Left ventricle myocardium inferior (tissue), 1 donor: ENCODE results near the gene RGL4. TPM values are rescaled to one million over a fixed set of nuclear protein-coding genes. Genes with fewer than 3 reads are reported as not detected.

Experiments
- DNase-seq: peaks from one replicate; pipeline ENCODE4 v3.0.0-alpha.2; 2020
- H3K27ac ChIP-seq: fragments of 200-600 bp; replicated peaks from 2 replicates; pipeline ENCODE4 v1.8.0; 2021
- H3K27me3 ChIP-seq: fragments of 200-600 bp; 2 replicates; pipeline ENCODE4 v1.8.0; 2021; ENCODE audit warnings: low read depth
- H3K36me3 ChIP-seq: fragments of 200-600 bp; 2 replicates; pipeline ENCODE4 v1.8.0; 2021
- H3K4me1 ChIP-seq: fragments of 200-600 bp; 2 replicates; pipeline ENCODE4 v1.8.0; 2021
- H3K4me3 ChIP-seq: fragments of 200-600 bp; 2 replicates; pipeline ENCODE4 v1.8.0; 2021; ENCODE audit warnings: mild to moderate bottlenecking, moderate library complexity
- H3K9me3 ChIP-seq: fragments of 200-600 bp; replicated peaks from 2 replicates; pipeline ENCODE4 v1.8.0; 2021
- CTCF ChIP-seq: fragments of 200-600 bp; IDR thresholded peaks from 2 replicates; pipeline ENCODE4 v1.8.0; 2021; ENCODE audit warnings: antibody characterized with exemption, mild to moderate bottlenecking, borderline replicate concordance
- intact Hi-C: fragments of 100-400 bp; cut with micrococcal nuclease; formaldehyde crosslinking; loops from one replicate; pipeline ENCODE4 v1.11.0; 2022
- total RNA-seq: library from RNA; stranded (reverse); fragmentation: NEBNext Ultra II Directional; extraction: Animal tissue kit (Norgen Biotek cat#: 25700); gene quantifications from one replicate; pipeline ENCODE4 v1.2.1, GENCODE V29; 2021
- donor health status: DM: no; HTN: yes; CAD: no; lungs with severe emphysema.

RGL4 gene
- total RNA-seq, 1 donor from 2014 or later = not detected

GRCh38 chr22:23688571-23688970 lies 2.2 kb upstream of the RGL4 start:
- H3K27me3 ChIP-seq = no peaks in the 10 kb centered on the region
- peaks cover 7% of the 10 kb centered on the region for H3K36me3 ChIP-seq
- H3K27ac ChIP-seq = no peak overlapping the region
- peaks cover 24% of the 10 kb centered on the region for H3K4me1 ChIP-seq
- DNase-seq = no peak
- intact Hi-C loops = no loop called here
- no peaks in the 10 kb centered on the region for H3K9me3 ChIP-seq
- no peak overlapping the region for H3K4me3 ChIP-seq
- TF ChIP-seq CTCF = no peak

GRCh38 chr22:23689414-23689813 lies 1.4 kb upstream of the RGL4 start:
- Histone ChIP-seq H3K27me3 (no peaks in the 10 kb centered on the region), H3K36me3 (peaks cover 15% of the 10 kb centered on the region)

GRCh38 chr22:23691748-23692423 lies 1.1 kb downstream of the RGL4 start:
- H3K9me3 ChIP-seq = no peaks in the 10 kb centered on the region
- no peak overlapping the region for H3K4me3 ChIP-seq
- no peak for DNase-seq
- intact Hi-C loops = no loop called here
- no peaks in the 10 kb centered on the region for H3K27me3 ChIP-seq
- H3K27ac ChIP-seq = no peak overlapping the region
- peaks cover 2% of the 10 kb centered on the region for H3K4me1 ChIP-seq
- peaks cover 24% of the 10 kb centered on the region for H3K36me3 ChIP-seq
- TF ChIP-seq CTCF = no peak

More at GRCh38 chr22:23689414-23689813, 1.4 kb upstream of the RGL4 start:
- DNase-seq = no peak
- H3K4me3 ChIP-seq = no peak overlapping the region
- TF ChIP-seq CTCF = no peak
- peaks cover 24% of the 10 kb centered on the region for H3K4me1 ChIP-seq
- intact Hi-C loops = no loop called here
- H3K27ac ChIP-seq = no peak overlapping the region
- no peaks in the 10 kb centered on the region for H3K9me3 ChIP-seq

- DNase-seq = no peak
- H3K36me3 ChIP-seq = peaks cover 24% of the 10 kb centered on the region
- no peaks in the 10 kb centered on the region for H3K4me1 ChIP-seq
- H3K27me3 ChIP-seq = no peaks in the 10 kb centered on the region
- no peak overlapping the region for H3K27ac ChIP-seq
- no peak overlapping the region for H3K4me3 ChIP-seq
- no peak for TF ChIP-seq CTCF
- intact Hi-C loops = no loop called here
- H3K9me3 ChIP-seq = no peaks in the 10 kb centered on the region
Measured at GRCh38 chr22:23692598-23693291, 1.9 kb downstream of the RGL4 start.

- Histone ChIP-seq H3K4me3 (no peak overlapping the region), H3K36me3 (peaks cover 30% of the 10 kb centered on the region), H3K27me3 (no peaks in the 10 kb centered on the region), H3K9me3 (no peaks in the 10 kb centered on the region), H3K27ac (no peak overlapping the region), H3K4me1 (no peaks in the 10 kb centered on the region)
- intact Hi-C loops = no loop called here
- DNase-seq = no peak
- TF ChIP-seq CTCF = no peak
Measured at GRCh38 chr22:23693979-23694680, 3.3 kb downstream of the RGL4 start.
